ENCODE measurements around the gene PDS5A. TPM values are rescaled to one million over a fixed set of nuclear protein-coding genes. Genes with fewer than 3 reads are reported as not detected.

PDS5A gene
- total and polyA plus RNA-seq, 2 of the 13 experiments (the other 11 are each of a cell fraction or from before 2014, with no cell fraction given): 31.8 to 57.0 TPM

GRCh38 chr4:39977489-39978377 is at the start of gene PDS5A (continued):
- TF ChIP-seq ARID5B (CRISPR knock-in tag; IDR thresholded peaks at IDR 0.05): peak; percentile 72
- TF ChIP-seq ETV6 (CRISPR knock-in tag; conservative IDR thresholded peaks at IDR 0.05): peak; percentile 77
- peak; percentile 78 for TF ChIP-seq MXD1 (CRISPR knock-in tag; IDR thresholded peaks at IDR 0.05)
- peak; percentile 95 for TF ChIP-seq ZNF451 (CRISPR knock-in tag; IDR thresholded peaks at IDR 0.05)
- no peak for TF ChIP-seq JUND (CRISPR knock-in tag; IDR thresholded peaks at IDR 0.05)
- peak; percentile 65; the same call in 1 of the 2 replicates for TF ChIP-seq ZNF605 (CRISPR knock-in tag; IDR thresholded peaks at IDR 0.05)
- peak; percentile 69; the same call in 1 of the 2 replicates for TF ChIP-seq NR1H2 (CRISPR knock-in tag; IDR thresholded peaks at IDR 0.05; ENCODE audit: borderline replicate concordance, low read depth)
- no peak for TF ChIP-seq ASH2L (IDR thresholded peaks at IDR 0.05; ENCODE audit: insufficient read length, low read depth, low read length)
- TF ChIP-seq SNAPC2 (CRISPR knock-in tag; IDR thresholded peaks at IDR 0.05): no peak; the same call in 1 of the 2 replicates
- peak; percentile 81; the same call in 1 of the 2 replicates for TF ChIP-seq ZNF441 (CRISPR knock-in tag; IDR thresholded peaks at IDR 0.05; ENCODE audit: borderline replicate concordance)
- TF ChIP-seq BATF2 (CRISPR knock-in tag; IDR thresholded peaks at IDR 0.05): peak; percentile 86
- no peak; the same call in 1 of the 2 replicates for TF ChIP-seq SMC3 (IDR thresholded peaks at IDR 0.05; ENCODE audit: low read length)
- peak; percentile 49; the same call in 1 of the 2 replicates for TF ChIP-seq NCOA2 (CRISPR knock-in tag; IDR thresholded peaks at IDR 0.05)
- no peak for TF ChIP-seq NFE2L2 (IDR thresholded peaks at IDR 0.05; ENCODE audit: low read length)
- peak; percentile 95 for TF ChIP-seq ERF (CRISPR knock-in tag; IDR thresholded peaks at IDR 0.05)
- TF ChIP-seq PRMT3 (CRISPR knock-in tag; IDR thresholded peaks at IDR 0.05; ENCODE audit: borderline replicate concordance, low read depth): peak; percentile 53; the same call in 1 of the 2 replicates
- peak; percentile 82; the same call in 1 of the 2 replicates for TF ChIP-seq ZNF607 (CRISPR knock-in tag; IDR thresholded peaks at IDR 0.05; ENCODE audit: borderline replicate concordance)
- TF ChIP-seq ARID4A (CRISPR knock-in tag; IDR thresholded peaks at IDR 0.05; ENCODE audit: borderline replicate concordance): peak; percentile 77; the same call in 1 of the 2 replicates
- TF ChIP-seq ZNF777 (CRISPR knock-in tag; IDR thresholded peaks at IDR 0.05): peak; percentile 26
- TF ChIP-seq ZNF232 (CRISPR knock-in tag; IDR thresholded peaks at IDR 0.05; ENCODE audit: borderline replicate concordance): peak; percentile 84; the same call in 1 of the 2 replicates

All from HepG2 (cell line).